CD4-positive, alpha-beta memory T cell (primary cell): ENCODE data around the gene TMEM135. TPM values are rescaled to one million over a fixed set of nuclear protein-coding genes. Genes with fewer than 3 reads are reported as not detected.
A peak's percentile ranks its signal among the peaks of the same experiment; 100 is the strongest.

Experiments used
- CTCF ChIA-PET: fragments of 350-600 bp; sonication (Branson Sonifier 250); formaldehyde crosslinking; loops from one replicate; lab custom pipeline; 2021; ENCODE audit warnings: inconsistent platforms; ENCODE audit not compliant: partially characterized antibody; lab: Charles Lee
- POLR2A ChIA-PET: fragments of 350-600 bp; sonication (Branson Sonifier 250); formaldehyde crosslinking; loops from one replicate; lab custom pipeline; 2021; ENCODE audit not compliant: partially characterized antibody; lab: Charles Lee
- DNase-seq, 5 donors: peaks; one replicate each; pipeline versions ENCODE4 v3.0.0 to v3.0.0-alpha.2; 2020 to 2022; ENCODE audit warnings: mixed read lengths in 1 of 5
- H3K27ac ChIP-seq: one replicate; pipeline ENCODE4 v1.7.0; 2013; ENCODE audit warnings: low read depth, low read length
- H3K27me3 ChIP-seq: 2 replicates; pipeline ENCODE4 v1.7.0; 2013; ENCODE audit warnings: mild to moderate bottlenecking, low read length, moderate library complexity; ENCODE audit not compliant: insufficient read depth
- H3K36me3 ChIP-seq: 2 replicates; pipeline ENCODE4 v1.7.0; 2013; ENCODE audit warnings: mild to moderate bottlenecking, low read length, moderate library complexity; ENCODE audit not compliant: insufficient read depth
- H3K4me1 ChIP-seq: 2 replicates; pipeline ENCODE4 v1.7.0; 2013; ENCODE audit warnings: mild to moderate bottlenecking, low read length, moderate library complexity; ENCODE audit not compliant: insufficient read depth
- H3K4me3 ChIP-seq, 2 donors: one replicate each; pipeline ENCODE4 v1.7.0; 2013; ENCODE audit warnings: low read length in 2 of 2, mild to moderate bottlenecking in 1 of 2
- H3K9me3 ChIP-seq, 2 donors: one replicate each; pipeline ENCODE4 v1.7.0; 2013; ENCODE audit warnings: low read length in 2 of 2, control low read depth in 1 of 2; ENCODE audit not compliant: control insufficient read depth in 1 of 2
- H3K27ac Mint-ChIP-seq, 7 donors: one replicate each; pipeline ENCODE4 v1.8.0; 2020 to 2021; ENCODE audit warnings: mixed read lengths in 7 of 7, mild to moderate bottlenecking in 6 of 7, inconsistent platforms in 3 of 7, moderate library complexity in 3 of 7
- H3K27me3 Mint-ChIP-seq, 2 donors: one replicate each; pipeline ENCODE4 v1.8.0; 2020 to 2021; ENCODE audit warnings: mixed read lengths in 2 of 2
- H3K36me3 Mint-ChIP-seq, 2 donors: one replicate each; pipeline ENCODE4 v1.8.0; 2020 to 2021; ENCODE audit warnings: mixed read lengths in 2 of 2, inconsistent platforms in 1 of 2, mild to moderate bottlenecking in 1 of 2
- H3K4me1 Mint-ChIP-seq, 4 donors: one replicate each; pipeline ENCODE4 v1.8.0; 2020 to 2021; ENCODE audit warnings: mixed read lengths in 4 of 4, mild to moderate bottlenecking in 1 of 4
- H3K4me3 Mint-ChIP-seq, 8 donors: one replicate each; pipeline ENCODE4 v1.8.0; 2020 to 2021; ENCODE audit warnings: mixed read lengths in 8 of 8, mild to moderate bottlenecking in 7 of 8, moderate library complexity in 6 of 8, inconsistent platforms in 3 of 8
- H3K9me3 Mint-ChIP-seq, 8 donors: one replicate each; pipeline ENCODE4 v1.8.0; 2020 to 2021; ENCODE audit warnings: mixed read lengths in 8 of 8, mild to moderate bottlenecking in 5 of 8, inconsistent platforms in 3 of 8, moderate library complexity in 1 of 8
- intact Hi-C: fragments of 100-400 bp; cut with micrococcal nuclease; formaldehyde crosslinking; loops from one replicate; pipeline ENCODE4 v1.15.1; 2023
- polyA plus RNA-seq, 2 donors: library from polyadenylated mRNA; unstranded; fragments of 300-500 nt; fragmentation: Illumina TruSeq; gene quantifications; one replicate each; pipeline ENCODE4 v1.2.3, GENCODE V29; 2021
- total RNA-seq, 2 experiments: library from RNA; stranded (reverse); gene quantifications; one replicate each; pipeline ENCODE4 v1.2.3, GENCODE V29; 2021

Gene TMEM135
- total and polyA plus RNA-seq, 4 experiments from 2014 or later, result 6.6 to 12.4 (median 10.2) TPM

DNA sequence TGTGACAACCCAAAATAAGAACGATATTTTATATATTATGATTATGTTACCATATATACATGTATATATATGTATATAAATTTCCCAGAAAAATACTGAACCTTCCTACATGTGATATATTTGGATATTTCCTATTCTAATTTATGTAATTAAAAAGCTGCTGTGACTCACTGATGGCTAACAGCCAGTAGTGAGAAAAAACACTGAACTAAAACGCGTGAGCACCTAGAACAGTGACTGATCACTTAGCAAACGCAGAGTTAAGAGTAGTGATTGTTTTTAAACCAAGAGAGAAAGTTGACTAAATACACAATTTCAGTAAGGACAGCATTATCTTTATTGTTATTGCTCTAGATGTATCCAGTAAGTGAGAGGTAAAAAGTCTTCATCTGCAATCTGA lies 213.8 kb downstream of the TMEM135 start:
- Histone ChIP-seq H3K4me1 (no peaks in the 10 kb centered on the region), H3K27ac (no peak overlapping the region), H3K9me3 (no peaks in the 10 kb centered on the region), H3K27me3 (no peaks in the 10 kb centered on the region), H3K36me3 (no peaks in the 10 kb centered on the region), H3K4me3 (no peak overlapping the region)
- Mint-ChIP-seq H3K9me3 (peaks cover 0 to 8% (median 0%) of the 10 kb centered on the region in 8 donors), H3K27ac (peak overlapping the region in 1 of 7 donors; percentile 26), H3K36me3 (peaks cover 0 to 9% of the 10 kb centered on the region in 2 donors), H3K27me3 (no peaks in the 10 kb centered on the region), H3K4me1 (peaks cover 13 to 18% (median 16%) of the 10 kb centered on the region in 4 donors), H3K4me3 (no peak overlapping the region)
- ChIA-PET CTCF (interaction anchor here (0.6 kb wide), 1 partner anchor 54 kb away, joined by 3 read pairs; no protein-coding TSS in a partner anchor), POLR2A (no interaction called here)
- DNase-seq, result no peak
- intact Hi-C loops, result no loop called here

DNA sequence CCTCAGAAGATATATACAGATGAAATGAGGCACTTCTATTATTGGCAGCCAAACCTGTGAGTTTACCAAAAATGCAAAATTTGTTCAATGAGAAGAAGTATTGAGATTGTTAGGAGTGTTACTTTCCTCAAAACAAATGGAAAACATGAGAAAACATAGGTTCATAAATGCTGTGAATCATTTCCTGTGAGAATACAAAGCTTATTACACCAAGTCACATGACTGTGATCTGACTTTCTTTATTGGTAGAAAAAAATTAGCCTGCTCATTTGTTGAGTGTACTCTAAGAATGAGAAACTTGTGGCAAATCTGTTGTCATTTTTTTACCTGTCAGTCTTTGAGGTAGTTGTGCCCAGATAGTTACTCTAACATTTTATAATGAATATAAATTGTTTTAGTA lies 215.1 kb downstream of the TMEM135 start:
- Histone ChIP-seq H3K36me3 (no peaks in the 10 kb centered on the region), H3K9me3 (no peaks in the 10 kb centered on the region), H3K4me1 (no peaks in the 10 kb centered on the region), H3K27me3 (no peaks in the 10 kb centered on the region), H3K27ac (no peak overlapping the region), H3K4me3 (no peak overlapping the region)
- Mint-ChIP-seq H3K4me3 (no peak overlapping the region), H3K9me3 (peaks cover 0 to 3% (median 0%) of the 10 kb centered on the region in 8 donors), H3K27ac (no peak overlapping the region), H3K36me3 (peaks cover 0 to 9% of the 10 kb centered on the region in 2 donors), H3K27me3 (no peaks in the 10 kb centered on the region), H3K4me1 (peaks cover 13 to 17% (median 15%) of the 10 kb centered on the region in 4 donors)
- no peak for DNase-seq
- CTCF ChIA-PET, result no interaction called here
- intact Hi-C loops, result no loop called here
- POLR2A ChIA-PET, result no interaction called here

DNA sequence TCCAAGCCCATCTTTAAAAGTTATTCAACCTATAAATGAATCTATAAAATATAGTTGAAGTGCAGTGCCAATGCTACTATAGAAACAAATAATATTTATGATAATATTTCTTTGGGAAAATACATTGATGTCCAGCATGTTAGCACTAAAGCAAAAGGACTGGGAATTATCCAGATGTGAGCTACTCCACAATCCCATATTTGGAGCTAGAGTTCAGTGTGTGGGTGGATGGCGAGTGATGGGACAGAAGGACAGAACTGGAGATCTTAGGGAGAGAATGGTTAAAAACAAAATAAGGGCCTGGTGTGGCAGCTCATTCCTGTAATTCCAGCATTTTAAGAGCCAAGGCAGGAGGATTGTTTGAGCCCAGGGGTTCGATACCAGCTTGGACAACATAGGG lies 216.8 kb downstream of the TMEM135 start:
- ChIA-PET CTCF (no interaction called here), POLR2A (no interaction called here)
- Mint-ChIP-seq H3K27me3 (no peaks in the 10 kb centered on the region), H3K4me1 (peaks cover 11 to 15% (median 13%) of the 10 kb centered on the region in 4 donors), H3K27ac (no peak overlapping the region), H3K36me3 (peaks cover 0 to 11% of the 10 kb centered on the region in 2 donors), H3K9me3 (no peaks in the 10 kb centered on the region), H3K4me3 (peak overlapping the region in 1 of 8 donors; percentile 60)
- intact Hi-C loops, result no loop called here
- Histone ChIP-seq H3K9me3 (no peaks in the 10 kb centered on the region), H3K27me3 (no peaks in the 10 kb centered on the region), H3K4me1 (no peaks in the 10 kb centered on the region), H3K27ac (no peak overlapping the region), H3K4me3 (no peak overlapping the region), H3K36me3 (no peaks in the 10 kb centered on the region)
- no peak for DNase-seq

DNA sequence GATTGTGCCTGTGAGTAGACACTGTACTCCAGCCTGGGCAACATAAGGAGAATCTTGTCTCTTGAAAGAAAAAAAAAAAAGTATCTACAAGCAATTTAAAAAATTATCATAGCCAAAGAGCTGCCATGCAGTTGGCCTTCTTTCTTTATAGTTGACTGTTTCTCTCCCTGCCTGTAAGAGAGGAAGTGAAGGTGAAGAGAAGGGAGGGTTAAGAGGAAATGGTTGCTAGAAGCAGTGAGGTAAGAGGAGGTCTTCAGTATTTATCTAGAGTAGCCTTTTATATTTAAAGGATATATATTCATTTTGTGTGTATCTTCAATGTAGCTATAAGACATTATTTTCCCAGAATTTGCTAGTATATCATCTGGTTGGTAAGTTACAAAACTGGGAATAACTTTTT lies 217.9 kb downstream of the TMEM135 start:
- H3K4me1 Mint-ChIP-seq, result peaks cover 11 to 15% (median 13%) of the 10 kb centered on the region in 4 donors
- H3K27me3 ChIP-seq, result no peaks in the 10 kb centered on the region
- intact Hi-C loops, result no loop called here
- peaks cover 0 to 11% of the 10 kb centered on the region in 2 donors for H3K36me3 Mint-ChIP-seq
- no peak overlapping the region for H3K27ac ChIP-seq
- ChIA-PET POLR2A (no interaction called here), CTCF (no interaction called here)
- H3K27me3 Mint-ChIP-seq, result no peaks in the 10 kb centered on the region
- H3K4me3 ChIP-seq, result no peak overlapping the region
- H3K9me3 Mint-ChIP-seq, result no peaks in the 10 kb centered on the region
- DNase-seq, result no peak
- no peaks in the 10 kb centered on the region for H3K9me3 ChIP-seq
- no peaks in the 10 kb centered on the region for H3K36me3 ChIP-seq
- no peak overlapping the region for H3K4me3 Mint-ChIP-seq
- no peaks in the 10 kb centered on the region for H3K4me1 ChIP-seq
- H3K27ac Mint-ChIP-seq, result no peak overlapping the region

DNA sequence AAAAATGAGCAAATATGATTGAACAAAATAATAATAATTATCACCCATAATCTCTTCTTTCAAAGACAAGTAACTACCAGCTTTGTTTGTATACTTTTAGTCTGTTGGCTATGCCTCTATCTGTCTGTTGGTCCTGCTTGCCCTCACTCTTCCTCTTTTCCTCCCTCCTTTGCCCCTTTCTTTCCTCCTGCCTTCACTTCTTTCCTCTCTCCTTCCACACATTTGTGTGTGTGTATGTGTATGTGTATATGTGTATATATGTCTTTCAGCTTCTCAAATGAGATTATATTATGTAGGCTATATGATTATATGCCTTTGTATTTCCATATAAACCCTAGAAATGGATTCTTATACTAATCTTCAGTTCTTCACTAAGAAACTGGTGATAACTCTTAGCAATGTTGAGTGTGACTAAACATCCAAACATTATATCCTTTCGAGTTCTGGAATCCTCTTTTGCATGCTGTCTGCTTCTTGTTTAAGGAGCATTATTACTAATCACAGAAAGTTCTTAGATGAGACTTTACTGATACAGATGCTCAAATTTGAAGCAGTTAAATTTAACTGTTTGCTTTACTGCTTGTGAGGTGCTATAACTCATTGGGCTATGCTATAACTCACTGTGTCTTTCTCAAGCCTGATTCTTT lies 219.1 kb downstream of the TMEM135 start:
- H3K4me1 ChIP-seq, result no peaks in the 10 kb centered on the region
- POLR2A ChIA-PET, result no interaction called here
- Mint-ChIP-seq H3K27me3 (no peaks in the 10 kb centered on the region), H3K27ac (peak overlapping the region in 1 of 7 donors; percentile 43), H3K36me3 (peaks cover 0 to 9% of the 10 kb centered on the region in 2 donors), H3K4me1 (peaks cover 6 to 11% (median 10%) of the 10 kb centered on the region in 4 donors), H3K4me3 (no peak overlapping the region), H3K9me3 (no peaks in the 10 kb centered on the region)
- no peak overlapping the region for H3K27ac ChIP-seq
- intact Hi-C loops, result no loop called here
- H3K4me3 ChIP-seq, result no peak overlapping the region
- H3K27me3 ChIP-seq, result no peaks in the 10 kb centered on the region
- CTCF ChIA-PET, result no interaction called here
- no peaks in the 10 kb centered on the region for H3K36me3 ChIP-seq
- DNase-seq, result no peak
- H3K9me3 ChIP-seq, result no peaks in the 10 kb centered on the region

DNA sequence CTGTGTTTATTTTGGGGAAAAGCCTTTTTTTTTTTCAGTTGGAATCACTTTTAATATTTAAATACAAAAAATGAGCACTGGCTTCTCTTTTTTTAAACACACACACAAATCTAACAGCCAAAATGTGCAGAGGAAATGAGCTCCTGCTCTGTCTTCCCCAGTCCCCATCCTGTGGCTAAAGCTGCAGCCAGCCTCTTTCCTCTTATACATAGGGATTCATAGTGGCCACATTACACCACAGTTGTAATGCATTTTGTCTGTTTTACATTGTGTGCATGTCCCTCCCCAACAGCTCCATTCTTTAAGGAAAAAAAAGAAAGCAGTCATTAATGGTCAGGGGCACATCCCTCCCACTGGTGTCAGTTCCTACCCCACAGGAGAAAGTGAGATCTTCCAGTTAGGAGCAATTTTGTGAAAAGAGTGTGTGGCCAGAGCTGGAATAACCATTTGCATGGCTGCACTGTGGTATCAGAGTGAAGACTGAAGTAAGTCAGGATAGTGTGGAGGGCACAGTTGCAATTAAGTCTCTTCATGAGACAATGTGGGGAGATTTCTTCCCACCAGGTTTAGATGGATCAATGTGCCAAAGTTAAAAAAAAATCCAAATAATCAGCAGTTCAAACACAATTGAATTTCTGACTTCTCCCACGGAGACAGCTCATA lies 220.6 kb downstream of the TMEM135 start:
- no peak overlapping the region for H3K27ac ChIP-seq
- ChIA-PET POLR2A (no interaction called here), CTCF (no interaction called here)
- H3K9me3 ChIP-seq, result no peaks in the 10 kb centered on the region
- Mint-ChIP-seq H3K27me3 (no peaks in the 10 kb centered on the region), H3K9me3 (no peaks in the 10 kb centered on the region), H3K4me3 (no peak overlapping the region), H3K27ac (no peak overlapping the region), H3K4me1 (peaks cover 3 to 9% (median 6%) of the 10 kb centered on the region in 4 donors), H3K36me3 (peaks cover 0 to 7% of the 10 kb centered on the region in 2 donors)
- H3K27me3 ChIP-seq, result no peaks in the 10 kb centered on the region
- H3K4me3 ChIP-seq, result no peak overlapping the region
- no peaks in the 10 kb centered on the region for H3K36me3 ChIP-seq
- intact Hi-C loops, result no loop called here
- DNase-seq, result no peak
- no peaks in the 10 kb centered on the region for H3K4me1 ChIP-seq

DNA sequence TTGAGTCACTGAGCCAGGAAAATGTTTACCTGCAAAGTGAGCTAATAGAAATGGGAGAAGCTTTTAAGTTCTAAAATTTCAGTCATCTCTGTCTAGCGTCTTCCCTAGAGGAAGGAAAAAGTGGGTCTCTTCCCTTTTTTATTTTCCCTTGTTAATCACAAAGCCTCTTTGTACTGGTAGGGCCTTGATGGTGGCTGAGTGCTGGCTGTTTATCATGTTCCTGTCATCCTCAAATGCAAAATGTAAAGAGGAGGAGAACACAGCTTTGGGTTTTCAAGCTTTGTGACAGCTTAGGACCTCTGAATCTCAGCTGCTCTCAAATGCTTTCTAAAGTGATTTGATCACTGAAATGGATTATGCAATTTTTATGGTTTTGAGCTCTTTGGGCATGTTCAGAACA lies 222.0 kb downstream of the TMEM135 start:
- Histone ChIP-seq H3K4me1 (no peaks in the 10 kb centered on the region), H3K4me3 (no peak overlapping the region), H3K9me3 (no peaks in the 10 kb centered on the region), H3K27ac (no peak overlapping the region), H3K27me3 (no peaks in the 10 kb centered on the region), H3K36me3 (no peaks in the 10 kb centered on the region)
- Mint-ChIP-seq H3K36me3 (peaks cover 0 to 7% of the 10 kb centered on the region in 2 donors), H3K4me3 (no peak overlapping the region), H3K27me3 (no peaks in the 10 kb centered on the region), H3K9me3 (no peaks in the 10 kb centered on the region), H3K27ac (no peak overlapping the region), H3K4me1 (peaks cover 3 to 7% (median 5%) of the 10 kb centered on the region in 4 donors)
- ChIA-PET POLR2A (interaction anchor here (1.0 kb wide), 1 partner anchor 21 kb away, joined by 3 read pairs; no protein-coding TSS in a partner anchor), CTCF (no interaction called here)
- no peak for DNase-seq
- intact Hi-C loops, result no loop called here
